NT2/D1 (cell line): ENCODE results near the gene FAM76B.

Experiments
- SUZ12 ChIP-seq: IDR thresholded peaks from 2 replicates; pipeline ENCODE4 v1.6.1; 2011; ENCODE audit not compliant: insufficient read length, insufficient read depth; ENCODE audit errors: extremely low read depth
- YY1 ChIP-seq: IDR thresholded peaks from 2 replicates; pipeline ENCODE4 v1.6.1; 2011; ENCODE audit not compliant: insufficient read length, insufficient read depth
- ZNF274 ChIP-seq: IDR thresholded peaks from 2 replicates; pipeline ENCODE4 v1.6.1; 2011; ENCODE audit warnings: mild to moderate bottlenecking, low read depth, low read length

DNA sequence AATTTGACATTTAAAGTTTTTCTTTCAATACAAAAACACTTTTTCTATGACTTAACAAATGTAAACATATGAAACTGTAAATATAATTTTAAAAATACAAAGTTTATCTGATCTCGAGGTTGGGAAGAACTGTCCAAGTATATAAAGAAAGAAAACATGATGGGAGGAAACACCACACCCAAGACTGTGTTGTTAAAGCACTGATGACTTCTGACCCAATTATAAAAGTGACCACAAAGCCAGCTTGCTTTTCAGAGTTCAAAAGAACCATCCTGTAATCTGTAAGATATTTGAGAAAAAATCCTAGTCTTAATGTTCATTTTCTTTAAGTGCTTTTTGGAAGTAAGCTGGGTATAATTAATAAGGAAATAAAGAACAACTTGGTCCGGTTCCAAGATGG lies 16.3 kb upstream of the FAM76B start:
- TF ChIP-seq SUZ12: no peak
- TF ChIP-seq YY1: no peak
- TF ChIP-seq ZNF274: no peak
